Measurements from ENCODE around the gene LRRC7.

LRRC7 gene

DNA sequence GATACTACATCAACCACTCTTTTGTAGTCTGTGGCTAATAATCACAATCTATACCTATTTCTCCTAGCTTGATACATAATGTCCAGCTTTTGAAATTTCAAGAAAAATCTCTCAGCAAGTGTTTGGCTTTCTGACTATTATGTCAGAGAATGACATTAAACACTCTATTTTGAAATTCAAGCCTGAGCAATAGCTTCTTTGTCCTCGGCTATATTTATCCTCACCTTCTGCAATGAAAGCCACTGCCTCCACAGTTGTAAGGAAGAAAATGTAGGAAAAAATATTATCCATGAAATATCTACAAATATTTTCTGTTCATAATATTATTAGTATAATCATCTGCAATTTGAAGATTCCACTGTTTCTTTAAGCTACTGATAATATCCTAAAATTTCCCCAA lies 22.1 kb downstream of the LRRC7 start:
- Histone ChIP-seq H3K4me3 (ENCODE audit: low read depth in 1 of 2, low read length in 2 of 2) (no peak overlapping the region), H3K4me1 (ENCODE audit: insufficient read depth, low read length) (no peaks in the 10 kb centered on the region), H3K9ac (ENCODE audit: low read depth, low read length) (no peak overlapping the region), H3K27me3 (ENCODE audit: insufficient read depth, low read length, poor library complexity) (no peaks in the 10 kb centered on the region), H3K27ac (ENCODE audit: low read length) (no peak overlapping the region), H3K4me2 (ENCODE audit: insufficient read depth, low read length) (no peak overlapping the region), H3K79me2 (ENCODE audit: insufficient read depth, low read length) (no peaks in the 10 kb centered on the region), H3K9me3 (ENCODE audit: insufficient read depth, low read length, severe bottlenecking) (no peaks in the 10 kb centered on the region), H2AFZ (ENCODE audit: low read depth, low read length) (no peak overlapping the region), H3K36me3 (ENCODE audit: insufficient read depth, low read length) (no peaks in the 10 kb centered on the region), H4K20me1 (ENCODE audit: insufficient read depth, low read length) (no peaks in the 10 kb centered on the region)
- DNase-seq (no peak), ATAC-seq (ENCODE audit: insufficient read depth, low read depth) (no peak)
- TF ChIP-seq EZH2 (IDR thresholded peaks at IDR 0.05; ENCODE audit: borderline replicate concordance, low read depth, low read length, severe bottlenecking) (no peak), CTCF (IDR thresholded peaks at IDR 0.05; ENCODE audit: borderline replicate concordance, extremely low read depth, low read length, poor library complexity, severe bottlenecking) (no peak)

DNA sequence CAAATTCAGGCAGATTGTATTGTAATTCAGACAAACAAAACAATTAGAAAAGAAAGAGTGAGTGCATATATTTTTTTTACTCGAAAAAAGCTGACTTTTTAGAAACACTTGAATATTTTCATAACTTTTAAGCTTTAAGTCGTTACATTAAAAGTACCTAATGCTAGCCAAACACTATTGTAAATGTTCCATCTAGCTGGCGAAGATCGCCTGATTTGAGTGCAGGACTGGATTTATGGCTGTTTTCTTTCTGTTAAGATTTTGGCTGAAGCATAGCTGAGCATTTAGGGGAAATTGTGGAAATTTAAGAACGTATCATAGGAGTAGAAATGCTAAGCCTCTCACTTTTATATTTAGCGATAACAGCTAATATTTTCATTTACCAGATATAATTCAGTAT lies 24.6 kb downstream of the LRRC7 start:
- Histone ChIP-seq H3K27ac (ENCODE audit: low read length) (no peak overlapping the region), H3K9me3 (ENCODE audit: insufficient read depth, low read length, severe bottlenecking) (no peaks in the 10 kb centered on the region), H3K4me1 (ENCODE audit: insufficient read depth, low read length) (no peaks in the 10 kb centered on the region), H3K9ac (ENCODE audit: low read depth, low read length) (no peak overlapping the region), H4K20me1 (ENCODE audit: insufficient read depth, low read length) (no peaks in the 10 kb centered on the region), H3K27me3 (ENCODE audit: insufficient read depth, low read length, poor library complexity) (no peaks in the 10 kb centered on the region), H3K4me2 (ENCODE audit: insufficient read depth, low read length) (no peak overlapping the region), H2AFZ (ENCODE audit: low read depth, low read length) (no peak overlapping the region), H3K36me3 (ENCODE audit: insufficient read depth, low read length) (no peaks in the 10 kb centered on the region), H3K4me3 (ENCODE audit: low read depth in 1 of 2, low read length in 2 of 2) (no peak overlapping the region), H3K79me2 (ENCODE audit: insufficient read depth, low read length) (no peaks in the 10 kb centered on the region)
- no peak for TF ChIP-seq CTCF (IDR thresholded peaks at IDR 0.05; ENCODE audit: borderline replicate concordance, extremely low read depth, low read length, poor library complexity, severe bottlenecking)
- DNase-seq, result no peak
- no peak for ATAC-seq (ENCODE audit: insufficient read depth, low read depth)

DNA sequence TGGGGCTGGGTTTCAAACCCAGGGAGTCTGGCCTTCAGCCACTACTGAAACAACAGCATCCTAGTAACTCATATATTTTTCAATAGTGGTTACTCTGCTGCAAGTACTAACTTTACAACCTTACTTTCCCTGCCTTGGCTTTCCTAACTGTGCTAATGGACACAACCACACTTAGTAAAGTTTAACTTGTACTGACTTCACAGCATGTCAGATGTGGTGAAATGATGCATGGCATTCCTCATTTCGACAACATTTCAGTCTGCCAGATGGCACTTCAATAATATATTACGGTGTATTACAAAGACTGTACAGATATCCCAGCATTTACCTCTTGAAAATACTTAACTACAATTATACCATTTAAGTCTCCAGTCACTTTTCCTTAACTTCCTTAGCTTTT lies 27.8 kb downstream of the LRRC7 start:
- no peaks in the 10 kb centered on the region for H3K9me3 ChIP-seq (ENCODE audit: insufficient read depth, low read length, severe bottlenecking)
- H3K27ac ChIP-seq (ENCODE audit: low read length), result no peak overlapping the region
- ATAC-seq (ENCODE audit: insufficient read depth, low read depth), result no peak
- no peak for TF ChIP-seq EZH2 (IDR thresholded peaks at IDR 0.05; ENCODE audit: borderline replicate concordance, low read depth, low read length, severe bottlenecking)
- TF ChIP-seq CTCF (IDR thresholded peaks at IDR 0.05; ENCODE audit: borderline replicate concordance, extremely low read depth, low read length, poor library complexity, severe bottlenecking), result no peak
- no peak overlapping the region for H3K9ac ChIP-seq (ENCODE audit: low read depth, low read length)
- no peaks in the 10 kb centered on the region for H4K20me1 ChIP-seq (ENCODE audit: insufficient read depth, low read length)
- H3K4me3 ChIP-seq (ENCODE audit: low read depth in 1 of 2, low read length in 2 of 2), result no peak overlapping the region
- no peaks in the 10 kb centered on the region for H3K36me3 ChIP-seq (ENCODE audit: insufficient read depth, low read length)
- H2AFZ ChIP-seq (ENCODE audit: low read depth, low read length), result no peak overlapping the region
- no peaks in the 10 kb centered on the region for H3K79me2 ChIP-seq (ENCODE audit: insufficient read depth, low read length)
- H3K27me3 ChIP-seq (ENCODE audit: insufficient read depth, low read length, poor library complexity), result no peaks in the 10 kb centered on the region
- no peaks in the 10 kb centered on the region for H3K4me1 ChIP-seq (ENCODE audit: insufficient read depth, low read length)
- DNase-seq, result no peak
- H3K4me2 ChIP-seq (ENCODE audit: insufficient read depth, low read length), result no peak overlapping the region

DNA sequence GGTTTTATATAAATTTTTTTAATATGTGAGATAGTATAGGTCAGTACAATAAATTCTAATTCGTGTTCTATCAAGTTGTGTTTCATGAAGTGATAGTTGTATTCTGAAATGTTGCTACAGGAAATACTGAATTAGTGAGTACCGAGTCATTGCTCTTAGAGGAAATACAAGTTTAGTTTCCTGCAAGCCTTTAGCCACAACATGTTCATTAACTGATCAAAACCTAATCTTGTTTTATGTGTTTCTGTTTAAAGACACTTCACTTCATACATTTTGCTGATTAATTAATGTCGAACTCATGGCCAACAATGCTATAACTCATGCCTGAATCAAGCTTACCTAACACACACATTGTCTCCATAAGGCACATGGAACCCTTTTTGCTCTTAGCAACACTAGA lies 43.6 kb downstream of the LRRC7 start:
- ATAC-seq (ENCODE audit: insufficient read depth, low read depth) (no peak), DNase-seq (no peak)
- H3K27me3 ChIP-seq (ENCODE audit: insufficient read depth, low read length, poor library complexity), result no peaks in the 10 kb centered on the region
- TF ChIP-seq EZH2 (IDR thresholded peaks at IDR 0.05; ENCODE audit: borderline replicate concordance, low read depth, low read length, severe bottlenecking) (no peak), CTCF (IDR thresholded peaks at IDR 0.05; ENCODE audit: borderline replicate concordance, extremely low read depth, low read length, poor library complexity, severe bottlenecking) (no peak)
- H2AFZ ChIP-seq (ENCODE audit: low read depth, low read length), result no peak overlapping the region
- no peaks in the 10 kb centered on the region for H3K36me3 ChIP-seq (ENCODE audit: insufficient read depth, low read length)
- H4K20me1 ChIP-seq (ENCODE audit: insufficient read depth, low read length), result no peaks in the 10 kb centered on the region
- no peak overlapping the region for H3K4me2 ChIP-seq (ENCODE audit: insufficient read depth, low read length)
- H3K9ac ChIP-seq (ENCODE audit: low read depth, low read length), result no peak overlapping the region
- H3K4me1 ChIP-seq (ENCODE audit: insufficient read depth, low read length), result no peaks in the 10 kb centered on the region
- no peaks in the 10 kb centered on the region for H3K9me3 ChIP-seq (ENCODE audit: insufficient read depth, low read length, severe bottlenecking)
- no peaks in the 10 kb centered on the region for H3K79me2 ChIP-seq (ENCODE audit: insufficient read depth, low read length)
- H3K27ac ChIP-seq (ENCODE audit: low read length), result no peak overlapping the region
- no peak overlapping the region for H3K4me3 ChIP-seq (ENCODE audit: low read depth in 1 of 2, low read length in 2 of 2)

Data from DND-41 (cell line).